ENCODE measurements around the gene LRP10. TPM values are rescaled to one million over a fixed set of nuclear protein-coding genes. Genes with fewer than 3 reads are reported as not detected.

The LRP10 gene
- total RNA-seq, 1 donor from 2014 or later, result 0.92 TPM

DNA sequence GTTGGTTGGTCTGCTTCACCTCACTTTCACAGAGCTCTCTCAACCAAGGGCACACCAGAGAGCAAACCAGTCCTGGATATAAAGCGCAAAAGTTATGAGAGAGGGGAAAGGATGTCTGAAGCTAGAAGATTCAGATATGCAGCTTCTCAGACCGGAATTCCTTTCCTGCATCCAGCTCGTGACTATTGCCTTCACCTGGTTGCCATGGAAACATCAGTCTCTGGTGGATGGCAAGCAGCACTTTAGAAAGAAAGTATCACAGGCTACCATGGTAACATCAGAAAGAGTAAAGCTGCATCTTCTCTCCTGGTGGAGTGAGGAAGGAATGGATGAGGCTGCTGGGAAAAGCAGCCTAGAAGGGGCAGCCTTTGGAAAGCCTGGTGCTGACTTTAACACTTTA lies 25.2 kb downstream of the LRP10 start:
- no peaks in the 10 kb centered on the region for H3K36me3 ChIP-seq
- Mint-ChIP-seq H3K27me3 (ENCODE audit: insufficient read depth, low read depth) (peaks cover 3% of the 10 kb centered on the region), H3K27ac (no peak overlapping the region), H3K36me3 (peaks cover 16% of the 10 kb centered on the region), H3K4me1 (peaks cover 11% of the 10 kb centered on the region), H3K4me3 (no peak overlapping the region), H3K9me3 (no peaks in the 10 kb centered on the region)
- no peak overlapping the region for H3K27ac ChIP-seq
- H2AFZ ChIP-seq (replicated peaks), result no peak overlapping the region
- TF ChIP-seq, protein P1, sequence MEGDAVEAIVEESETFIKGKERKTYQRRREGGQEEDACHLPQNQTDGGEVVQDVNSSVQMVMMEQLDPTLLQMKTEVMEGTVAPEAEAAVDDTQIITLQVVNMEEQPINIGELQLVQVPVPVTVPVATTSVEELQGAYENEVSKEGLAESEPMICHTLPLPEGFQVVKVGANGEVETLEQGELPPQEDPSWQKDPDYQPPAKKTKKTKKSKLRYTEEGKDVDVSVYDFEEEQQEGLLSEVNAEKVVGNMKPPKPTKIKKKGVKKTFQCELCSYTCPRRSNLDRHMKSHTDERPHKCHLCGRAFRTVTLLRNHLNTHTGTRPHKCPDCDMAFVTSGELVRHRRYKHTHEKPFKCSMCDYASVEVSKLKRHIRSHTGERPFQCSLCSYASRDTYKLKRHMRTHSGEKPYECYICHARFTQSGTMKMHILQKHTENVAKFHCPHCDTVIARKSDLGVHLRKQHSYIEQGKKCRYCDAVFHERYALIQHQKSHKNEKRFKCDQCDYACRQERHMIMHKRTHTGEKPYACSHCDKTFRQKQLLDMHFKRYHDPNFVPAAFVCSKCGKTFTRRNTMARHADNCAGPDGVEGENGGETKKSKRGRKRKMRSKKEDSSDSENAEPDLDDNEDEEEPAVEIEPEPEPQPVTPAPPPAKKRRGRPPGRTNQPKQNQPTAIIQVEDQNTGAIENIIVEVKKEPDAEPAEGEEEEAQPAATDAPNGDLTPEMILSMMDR (IDR thresholded peaks at IDR 0.05), result no peak
- TF ChIP-seq EZH2 (IDR thresholded peaks at IDR 0.05), result no peak
- no peak overlapping the region for H3K9ac ChIP-seq
- no peak overlapping the region for H3K4me2 ChIP-seq
- H3K9me3 ChIP-seq (ENCODE audit: low read depth), result no peaks in the 10 kb centered on the region
- DNase-seq (ENCODE audit: low spot score), result no peak
- H3K79me2 ChIP-seq (ENCODE audit: low read depth), result no peaks in the 10 kb centered on the region
- no peak overlapping the region for H3K4me3 ChIP-seq
- H3K27me3 ChIP-seq, result no peaks in the 10 kb centered on the region
- peaks cover 30% of the 10 kb centered on the region for H3F3A ChIP-seq (ENCODE audit: low read depth)
- peaks cover 10% of the 10 kb centered on the region for H4K20me1 ChIP-seq (ENCODE audit: low read depth)
- H3K4me1 ChIP-seq, result peaks cover 10% of the 10 kb centered on the region

GRCh38 chr14:22897357-22897756 lies 25.8 kb downstream of the LRP10 start:
- no peaks in the 10 kb centered on the region for H3K79me2 ChIP-seq (ENCODE audit: low read depth)
- H3K27me3 Mint-ChIP-seq (ENCODE audit: insufficient read depth, low read depth), result peaks cover 5% of the 10 kb centered on the region
- H3K4me3 Mint-ChIP-seq, result no peak overlapping the region
- no peak overlapping the region for H3K27ac ChIP-seq
- no peak overlapping the region for H3K4me2 ChIP-seq
- H3K4me1 ChIP-seq, result peaks cover 10% of the 10 kb centered on the region
- H3K9ac ChIP-seq, result no peak overlapping the region
- no peak overlapping the region for H3K27ac Mint-ChIP-seq
- no peak overlapping the region for H2AFZ ChIP-seq (replicated peaks)
- no peaks in the 10 kb centered on the region for H3K27me3 ChIP-seq
- H3K9me3 Mint-ChIP-seq, result no peaks in the 10 kb centered on the region
- no peak for DNase-seq (ENCODE audit: low spot score)
- H3K9me3 ChIP-seq (ENCODE audit: low read depth), result no peaks in the 10 kb centered on the region
- peaks cover 11% of the 10 kb centered on the region for H3K4me1 Mint-ChIP-seq
- H3K36me3 Mint-ChIP-seq, result peaks cover 18% of the 10 kb centered on the region
- H3K36me3 ChIP-seq, result no peaks in the 10 kb centered on the region
- no peak overlapping the region for H3K4me3 ChIP-seq
- TF ChIP-seq, protein P1 (IDR thresholded peaks at IDR 0.05), result no peak
- TF ChIP-seq EZH2phosphoT487 (IDR thresholded peaks at IDR 0.05), result no peak
- no peak for TF ChIP-seq EZH2 (IDR thresholded peaks at IDR 0.05)
- H4K20me1 ChIP-seq (ENCODE audit: low read depth), result peaks cover 10% of the 10 kb centered on the region
- peaks cover 30% of the 10 kb centered on the region for H3F3A ChIP-seq (ENCODE audit: low read depth)

DNA sequence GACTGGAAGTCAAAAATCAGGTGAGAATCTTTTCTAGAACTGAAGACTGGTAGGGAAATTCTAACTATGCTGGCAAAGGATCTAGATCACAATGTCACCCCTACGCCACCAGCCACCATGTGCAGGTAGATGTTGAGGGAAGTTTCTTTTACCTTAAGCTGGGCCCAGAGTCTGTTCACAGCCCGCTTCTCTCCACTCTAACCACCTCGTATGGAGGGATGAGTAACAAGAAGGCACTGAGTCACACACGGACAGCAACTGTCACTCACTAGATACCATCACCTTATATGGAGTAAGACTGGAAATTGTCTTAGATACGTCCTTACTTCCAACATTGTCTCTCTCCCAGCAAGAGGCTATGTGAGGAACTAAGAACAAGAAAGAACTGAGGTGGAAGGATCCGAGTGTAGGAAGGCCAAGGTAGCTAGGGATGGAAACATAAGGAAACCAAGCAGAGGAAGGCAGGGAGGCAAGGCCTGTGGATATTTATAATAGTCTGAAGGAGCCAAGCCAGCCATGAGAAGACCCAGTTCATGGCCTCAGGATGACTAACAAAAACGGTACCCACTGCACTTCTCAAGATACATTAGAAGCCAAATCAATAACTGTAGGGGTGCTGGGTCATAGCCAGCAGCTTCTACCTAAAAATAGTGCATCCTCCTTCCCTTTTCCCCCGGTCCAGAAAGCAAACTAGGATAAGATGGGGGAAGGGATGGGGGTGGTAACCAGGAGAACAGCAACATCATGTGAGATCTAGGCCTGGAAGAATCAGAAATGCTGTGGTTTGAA lies 27.0 kb downstream of the LRP10 start:
- peaks cover 5% of the 10 kb centered on the region for H3K27me3 Mint-ChIP-seq (ENCODE audit: insufficient read depth, low read depth)
- no peak overlapping the region for H3K27ac Mint-ChIP-seq
- no peaks in the 10 kb centered on the region for H3K36me3 ChIP-seq
- peaks cover 19% of the 10 kb centered on the region for H3K36me3 Mint-ChIP-seq
- H3K9ac ChIP-seq, result no peak overlapping the region
- H3K27ac ChIP-seq, result no peak overlapping the region
- H3K4me3 Mint-ChIP-seq, result no peak overlapping the region
- peaks cover 36% of the 10 kb centered on the region for H3F3A ChIP-seq (ENCODE audit: low read depth)
- no peak overlapping the region for H3K4me3 ChIP-seq
- peaks cover 11% of the 10 kb centered on the region for H3K4me1 Mint-ChIP-seq
- no peaks in the 10 kb centered on the region for H3K79me2 ChIP-seq (ENCODE audit: low read depth)
- H3K4me2 ChIP-seq, result no peak overlapping the region
- H3K9me3 ChIP-seq (ENCODE audit: low read depth), result no peaks in the 10 kb centered on the region
- peaks cover 10% of the 10 kb centered on the region for H3K4me1 ChIP-seq
- no peak for DNase-seq (ENCODE audit: low spot score)
- H3K27me3 ChIP-seq, result no peaks in the 10 kb centered on the region
- no peaks in the 10 kb centered on the region for H3K9me3 Mint-ChIP-seq
- TF ChIP-seq EZH2phosphoT487 (IDR thresholded peaks at IDR 0.05), result no peak
- TF ChIP-seq, protein P1 (IDR thresholded peaks at IDR 0.05), result no peak
- TF ChIP-seq EZH2 (IDR thresholded peaks at IDR 0.05), result no peak
- H4K20me1 ChIP-seq (ENCODE audit: low read depth), result peaks cover 10% of the 10 kb centered on the region
- H2AFZ ChIP-seq (replicated peaks), result no peak overlapping the region

Measured in neural progenitor cell (in vitro differentiated cells).